ENCODE results near the gene EMD.

Gene EMD

DNA sequence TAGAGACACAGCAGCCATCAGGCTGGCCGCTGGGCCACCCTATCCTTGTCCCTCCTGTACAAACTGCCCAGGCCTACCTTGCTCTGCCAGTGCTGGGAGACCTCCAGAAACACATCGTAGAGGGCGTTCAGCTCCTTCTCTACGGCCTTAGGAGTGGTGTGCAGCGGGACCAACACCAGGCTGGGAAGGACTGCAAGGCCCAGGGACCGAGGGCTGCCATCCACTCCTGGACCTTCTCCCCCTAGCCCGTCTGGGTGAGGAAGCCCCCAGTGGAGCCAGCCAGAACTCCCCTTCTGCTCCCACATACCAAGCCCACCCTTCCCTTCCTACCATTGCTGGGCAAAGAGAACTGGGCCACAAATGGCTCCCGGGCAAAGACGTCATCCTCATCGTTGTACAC, 24.1 kb downstream of the EMD start:
- Histone ChIP-seq H2BK120ac (ENCODE audit: low read depth, low read length) (no peak overlapping the region), H3K23ac (ENCODE audit: low read length in 2 of 2) (no peak overlapping the region), H3K9me3 (ENCODE audit: control insufficient read depth, low read length) (peaks cover 8% of the 10 kb centered on the region), H2BK5ac (ENCODE audit: low read depth, low read length, poor library complexity, severe bottlenecking) (no peak overlapping the region), H3K36me3 (ENCODE audit: control insufficient read depth in 1 of 2, insufficient read depth in 2 of 2, low read depth in 1 of 2, low read length in 2 of 2) (peaks cover 32 to 46% of the 10 kb centered on the region in 2 experiments), H4K8ac (ENCODE audit: low read length) (no peak overlapping the region), H3K18ac (ENCODE audit: low read depth in 1 of 2, low read length in 2 of 2) (no peak overlapping the region), H3K4me2 (ENCODE audit: low read length, poor library complexity, severe bottlenecking) (no peak overlapping the region), H3K4me1 (ENCODE audit: control insufficient read depth, insufficient read depth, low read depth, low read length) (peaks cover 8% of the 10 kb centered on the region), H3K27ac (ENCODE audit: low read length, poor library complexity, severe bottlenecking) (no peak overlapping the region), H2BK15ac (ENCODE audit: low read depth, poor library complexity, severe bottlenecking) (no peak overlapping the region), H3K27me3 (ENCODE audit: control insufficient read depth in 1 of 2, insufficient read depth in 1 of 2, low read length in 2 of 2) (no peaks in the 10 kb centered on the region), H3K9ac (ENCODE audit: low read length) (no peak overlapping the region), H3K4me3 (ENCODE audit: insufficient read depth in 1 of 2, low read depth in 1 of 2, low read length in 2 of 2) (no peak overlapping the region), H2AK5ac (ENCODE audit: low read length, severe bottlenecking) (no peak overlapping the region), H2AFZ (ENCODE audit: low read depth, low read length) (no peak overlapping the region), H3K79me1 (replicated peaks; ENCODE audit: low read length, poor library complexity, severe bottlenecking) (no peaks in the 10 kb centered on the region), H2BK12ac (ENCODE audit: low read length in 2 of 2) (no peak overlapping the region), H3K14ac (ENCODE audit: low read length in 2 of 2) (no peak overlapping the region), H4K91ac (ENCODE audit: low read length) (no peak overlapping the region), H3K4ac (ENCODE audit: low read depth in 1 of 2, low read length in 2 of 2) (no peak overlapping the region)
- no peak for DNase-seq
- WGBS, result 70% methylated on average over 7 of the region's 10 CpGs

DNA sequence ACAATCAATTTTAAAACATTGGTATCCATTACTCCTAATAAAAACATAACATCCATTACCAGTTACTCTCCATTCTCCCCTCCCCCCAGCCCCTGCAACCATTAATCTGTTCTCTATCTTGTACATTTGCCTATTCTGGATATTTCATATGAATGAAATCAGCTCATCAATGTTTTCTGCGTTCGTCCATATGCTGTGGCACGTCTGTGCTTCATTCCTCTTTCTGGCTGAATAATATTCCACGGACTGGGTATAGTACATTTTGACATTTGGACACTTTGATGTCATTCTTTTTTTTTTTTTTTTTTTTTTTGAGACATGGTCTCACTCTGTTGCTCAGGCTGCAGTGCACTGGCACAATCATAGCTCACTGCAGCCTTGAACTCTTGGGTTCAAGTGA, 24.8 kb downstream of the EMD start:
- no peak overlapping the region for H2BK15ac ChIP-seq (ENCODE audit: low read depth, poor library complexity, severe bottlenecking)
- no peak overlapping the region for H2BK5ac ChIP-seq (ENCODE audit: low read depth, low read length, poor library complexity, severe bottlenecking)
- H2AK5ac ChIP-seq (ENCODE audit: low read length, severe bottlenecking), result no peak overlapping the region
- H3K4me2 ChIP-seq (ENCODE audit: low read length, poor library complexity, severe bottlenecking), result no peak overlapping the region
- H2BK120ac ChIP-seq (ENCODE audit: low read depth, low read length), result no peak overlapping the region
- peaks cover 12% of the 10 kb centered on the region for H3K4me1 ChIP-seq (ENCODE audit: control insufficient read depth, insufficient read depth, low read depth, low read length)
- H3K79me1 ChIP-seq (replicated peaks; ENCODE audit: low read length, poor library complexity, severe bottlenecking), result no peaks in the 10 kb centered on the region
- no peak overlapping the region for H2AFZ ChIP-seq (ENCODE audit: low read depth, low read length)
- no peak overlapping the region for H3K4ac ChIP-seq (ENCODE audit: low read depth in 1 of 2, low read length in 2 of 2)
- peaks cover 7% of the 10 kb centered on the region for H3K9me3 ChIP-seq (ENCODE audit: control insufficient read depth, low read length)
- H4K91ac ChIP-seq (ENCODE audit: low read length), result no peak overlapping the region
- H4K8ac ChIP-seq (ENCODE audit: low read length), result no peak overlapping the region
- no peaks in the 10 kb centered on the region for H3K27me3 ChIP-seq (ENCODE audit: control insufficient read depth in 1 of 2, insufficient read depth in 1 of 2, low read length in 2 of 2)
- WGBS, result 93% methylated on average over 3 of the region's 4 CpGs
- no peak for DNase-seq
- H3K27ac ChIP-seq (ENCODE audit: low read length, poor library complexity, severe bottlenecking), result no peak overlapping the region
- no peak overlapping the region for H3K9ac ChIP-seq (ENCODE audit: low read length)
- H3K23ac ChIP-seq (ENCODE audit: low read length in 2 of 2), result no peak overlapping the region
- H3K14ac ChIP-seq (ENCODE audit: low read length in 2 of 2), result no peak overlapping the region
- no peak overlapping the region for H2BK12ac ChIP-seq (ENCODE audit: low read length in 2 of 2)
- peaks cover 31 to 46% of the 10 kb centered on the region in 2 experiments for H3K36me3 ChIP-seq (ENCODE audit: control insufficient read depth in 1 of 2, insufficient read depth in 2 of 2, low read depth in 1 of 2, low read length in 2 of 2)
- no peak overlapping the region for H3K18ac ChIP-seq (ENCODE audit: low read depth in 1 of 2, low read length in 2 of 2)
- H3K4me3 ChIP-seq (ENCODE audit: insufficient read depth in 1 of 2, low read depth in 1 of 2, low read length in 2 of 2), result no peak overlapping the region

DNA sequence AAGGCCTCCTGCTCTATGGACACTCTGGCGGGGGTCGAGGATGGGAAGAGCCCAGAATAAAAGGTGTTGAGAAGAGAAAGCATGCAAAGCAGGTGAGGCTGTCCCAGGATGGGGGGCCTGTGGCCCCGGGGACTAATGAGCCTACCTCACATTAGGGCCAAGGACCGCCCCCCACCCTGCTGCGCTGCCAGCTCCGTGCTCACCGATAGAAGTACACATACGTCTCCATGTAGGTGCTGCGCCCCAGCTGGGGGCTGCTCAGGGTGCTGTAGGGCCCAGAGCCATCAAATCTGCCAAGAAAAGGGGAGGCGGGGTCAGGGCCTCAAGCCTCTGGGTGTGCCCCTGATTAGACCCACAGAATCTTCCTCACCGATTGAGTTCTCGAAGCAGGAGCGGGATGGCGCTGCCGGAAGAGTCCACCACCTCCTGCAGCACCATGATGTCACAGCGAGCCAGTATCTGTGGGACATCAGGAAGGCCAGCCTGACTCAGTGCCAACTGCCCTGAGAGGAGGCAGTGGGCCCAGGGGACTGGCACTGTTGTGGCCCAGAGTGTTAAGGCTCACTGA, 25.6 kb downstream of the EMD start:
- H3K23ac ChIP-seq (ENCODE audit: low read length in 2 of 2), result no peak overlapping the region
- peaks cover 2% of the 10 kb centered on the region for H3K79me1 ChIP-seq (replicated peaks; ENCODE audit: low read length, poor library complexity, severe bottlenecking)
- no peak overlapping the region for H2BK120ac ChIP-seq (ENCODE audit: low read depth, low read length)
- H3K27ac ChIP-seq (ENCODE audit: low read length, poor library complexity, severe bottlenecking), result no peak overlapping the region
- no peak overlapping the region for H3K4me2 ChIP-seq (ENCODE audit: low read length, poor library complexity, severe bottlenecking)
- no peak overlapping the region for H4K91ac ChIP-seq (ENCODE audit: low read length)
- H3K9ac ChIP-seq (ENCODE audit: low read length), result no peak overlapping the region
- no peak overlapping the region for H2BK5ac ChIP-seq (ENCODE audit: low read depth, low read length, poor library complexity, severe bottlenecking)
- no peak overlapping the region for H3K14ac ChIP-seq (ENCODE audit: low read length in 2 of 2)
- H3K27me3 ChIP-seq (ENCODE audit: control insufficient read depth in 1 of 2, insufficient read depth in 1 of 2, low read length in 2 of 2), result no peaks in the 10 kb centered on the region
- H3K36me3 ChIP-seq (ENCODE audit: control insufficient read depth in 1 of 2, insufficient read depth in 2 of 2, low read depth in 1 of 2, low read length in 2 of 2), result peaks cover 22 to 39% of the 10 kb centered on the region in 2 experiments
- H2AFZ ChIP-seq (ENCODE audit: low read depth, low read length), result no peak overlapping the region
- H2BK12ac ChIP-seq (ENCODE audit: low read length in 2 of 2), result no peak overlapping the region
- no peak overlapping the region for H3K18ac ChIP-seq (ENCODE audit: low read depth in 1 of 2, low read length in 2 of 2)
- H4K8ac ChIP-seq (ENCODE audit: low read length), result no peak overlapping the region
- WGBS, result 98% methylated on average over 16 of the region's 16 CpGs
- no peak overlapping the region for H3K4me3 ChIP-seq (ENCODE audit: insufficient read depth in 1 of 2, low read depth in 1 of 2, low read length in 2 of 2)
- no peak overlapping the region for H3K4ac ChIP-seq (ENCODE audit: low read depth in 1 of 2, low read length in 2 of 2)
- DNase-seq, result no peak
- peaks cover 17% of the 10 kb centered on the region for H3K4me1 ChIP-seq (ENCODE audit: control insufficient read depth, insufficient read depth, low read depth, low read length)
- H3K9me3 ChIP-seq (ENCODE audit: control insufficient read depth, low read length), result no peaks in the 10 kb centered on the region
- no peak overlapping the region for H2AK5ac ChIP-seq (ENCODE audit: low read length, severe bottlenecking)
- no peak overlapping the region for H2BK15ac ChIP-seq (ENCODE audit: low read depth, poor library complexity, severe bottlenecking)

DNA sequence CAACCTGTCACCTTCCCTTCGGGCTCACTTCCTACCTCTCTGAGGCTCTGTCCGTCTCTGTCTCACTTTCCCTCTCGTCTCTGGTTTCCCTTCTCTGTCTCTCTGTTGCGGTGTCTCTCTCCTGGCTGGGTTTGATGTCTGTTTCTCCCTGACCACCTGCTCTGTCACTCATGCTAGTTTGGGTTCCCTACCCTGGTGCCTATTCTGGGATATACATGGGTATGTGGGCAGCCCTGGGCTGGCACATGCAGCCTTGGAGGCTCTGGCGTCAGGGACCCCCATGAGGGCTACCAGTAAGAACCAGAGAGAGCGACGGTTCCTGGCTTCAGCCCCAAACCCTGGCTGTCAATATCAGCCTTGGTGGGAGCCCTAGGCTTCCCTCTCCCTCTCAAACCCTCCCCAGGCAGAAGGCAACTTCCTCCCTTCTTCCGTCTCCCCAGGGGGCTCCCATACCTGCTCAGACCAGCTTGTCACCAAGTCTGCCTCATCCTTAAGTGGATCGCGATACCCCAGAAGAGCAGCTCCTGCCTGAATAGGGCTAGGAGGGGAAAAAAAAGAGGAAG, 29.6 kb downstream of the EMD start:
- Histone ChIP-seq H4K91ac (ENCODE audit: low read length) (no peak overlapping the region), H2BK120ac (ENCODE audit: low read depth, low read length) (no peak overlapping the region), H3K27me3 (ENCODE audit: control insufficient read depth in 1 of 2, insufficient read depth in 1 of 2, low read length in 2 of 2) (peaks cover 0 to 2% of the 10 kb centered on the region in 2 experiments), H3K14ac (ENCODE audit: low read length in 2 of 2) (peak overlapping the region in 1 of 2 experiments; percentile 55), H3K4me3 (ENCODE audit: insufficient read depth in 1 of 2, low read depth in 1 of 2, low read length in 2 of 2) (peak overlapping the region; percentile 40 to 50), H3K9ac (ENCODE audit: low read length) (peak overlapping the region; percentile 61), H2BK15ac (ENCODE audit: low read depth, poor library complexity, severe bottlenecking) (no peak overlapping the region), H3K79me1 (replicated peaks; ENCODE audit: low read length, poor library complexity, severe bottlenecking) (peaks cover 5% of the 10 kb centered on the region), H3K9me3 (ENCODE audit: control insufficient read depth, low read length) (no peaks in the 10 kb centered on the region), H2BK5ac (ENCODE audit: low read depth, low read length, poor library complexity, severe bottlenecking) (no peak overlapping the region), H3K4me2 (ENCODE audit: low read length, poor library complexity, severe bottlenecking) (peak overlapping the region; percentile 56), H2BK12ac (ENCODE audit: low read length in 2 of 2) (peak overlapping the region in 1 of 2 experiments; percentile 78), H3K27ac (ENCODE audit: low read length, poor library complexity, severe bottlenecking) (peak overlapping the region; percentile 61), H2AK5ac (ENCODE audit: low read length, severe bottlenecking) (no peak overlapping the region), H3K23ac (ENCODE audit: low read length in 2 of 2) (no peak overlapping the region), H3K36me3 (ENCODE audit: control insufficient read depth in 1 of 2, insufficient read depth in 2 of 2, low read depth in 1 of 2, low read length in 2 of 2) (peaks cover 3 to 20% of the 10 kb centered on the region in 2 experiments), H3K4ac (ENCODE audit: low read depth in 1 of 2, low read length in 2 of 2) (peak overlapping the region in 1 of 2 experiments; percentile 58), H3K18ac (ENCODE audit: low read depth in 1 of 2, low read length in 2 of 2) (peak overlapping the region; percentile 37 to 70), H4K8ac (ENCODE audit: low read length) (no peak overlapping the region), H3K4me1 (ENCODE audit: control insufficient read depth, insufficient read depth, low read depth, low read length) (peaks cover 17% of the 10 kb centered on the region), H2AFZ (ENCODE audit: low read depth, low read length) (no peak overlapping the region)
- WGBS, result 43% methylated on average over 7 of the region's 10 CpGs
- DNase-seq, result no peak

All from mesenchymal stem cell (in vitro differentiated cells and primary cell).